Transverse colon (tissue), 4 donors: ENCODE data around the gene CFAP73. TPM values are rescaled to one million over a fixed set of nuclear protein-coding genes. Genes with fewer than 3 reads are reported as not detected.

Experiments used
- DNase-seq: peaks from one replicate; pipeline ENCODE4 v3.0.0-alpha.2; 2019
- H3K27ac ChIP-seq, 4 donors: fragments of 200-600 bp; sonication (generic); 2 replicates each; pipeline ENCODE4 v1.5.1; 2016 to 2018; ENCODE audit warnings: inconsistent platforms in 4 of 4
- H3K27me3 ChIP-seq: fragments of 200-600 bp; sonication (generic); 2 replicates; pipeline ENCODE4 v1.5.1; 2017; ENCODE audit warnings: inconsistent platforms
- H3K36me3 ChIP-seq, 4 donors: fragments of 200-600 bp; sonication (generic); 2 replicates each; pipeline ENCODE4 v1.5.1; 2017 to 2019; ENCODE audit warnings: inconsistent platforms in 4 of 4
- H3K4me1 ChIP-seq, 4 donors: fragments of 200-600 bp; sonication (generic); 2 replicates each; pipeline ENCODE4 v1.5.1; 2017 to 2020; ENCODE audit warnings: inconsistent platforms in 4 of 4
- H3K4me3 ChIP-seq, 4 donors: fragments of 200-600 bp; sonication (generic); 1 replicate in 1 of 4; 2 replicates in 3 of 4; pipeline versions ENCODE4 v1.5.1 to v1.6.1; 2017 to 2019; ENCODE audit warnings: inconsistent platforms in 4 of 4
- H3K9me3 ChIP-seq, 2 donors: fragments of 200-600 bp; sonication (generic); 2 replicates each; pipeline ENCODE4 v1.5.1; 2017 to 2019; ENCODE audit warnings: inconsistent platforms in 2 of 2
- EP300 ChIP-seq: sonication (generic); formaldehyde crosslinking; IDR thresholded peaks from one replicate; pipeline ENCODE4 v1.6.1; 2017; ENCODE audit warnings: antibody characterized with exemption, low read depth
- POLR2A ChIP-seq: fragments of 450-650 bp; IDR thresholded peaks from one replicate; pipeline ENCODE4 v1.6.1; 2016; ENCODE audit warnings: antibody characterized with exemption, mild to moderate bottlenecking, moderate library complexity
- POLR2AphosphoS5 ChIP-seq, 3 donors: sonication (generic); formaldehyde crosslinking; IDR thresholded peaks; one replicate each; pipeline ENCODE4 v1.6.1; 2016; ENCODE audit warnings: antibody characterized with exemption in 3 of 3
- WGBS, 2 donors: methylation state at CpG; one replicate each; pipeline ENCODE4 v1.1.5; 2018; ENCODE audit warnings: low coverage in 1 of 2; 5-methylcytosine and 5-hydroxymethylcytosine counted together
- in situ Hi-C, 4 donors: fragments of 200-750 bp; cut with MboI; loops; one replicate each; pipeline versions ENCODE4 v1.15.0 to v1.15.1; 2017; ENCODE audit warnings: low sequenced_read_pairs in 3 of 4, low pct_ligation_motif_present in 1 of 4, low pct_unique_long_range_greater_than_20kb in 1 of 4
- intact Hi-C: fragments of 100-400 bp; cut with DNase I; formaldehyde crosslinking; loops from one replicate; pipeline ENCODE4 v1.15.1; 2023; ENCODE audit warnings: low total_unique reads
- total RNA-seq, 4 donors: library from RNA; depleted of rRNA; stranded (reverse); fragments of >200 nt; gene quantifications; one replicate each; pipeline ENCODE4 v1.1.0, GENCODE V29; 2016
- TF ChIP-seq, protein P1 (sequence below), 5 experiments: fragments of 200-600 bp in 3 of 5; fragments of 450-650 bp in 2 of 5; sonication (generic) in 3 of 5; IDR thresholded peaks; 1 replicate in 2 of 5; 2 replicates in 3 of 5; pipeline ENCODE4 v1.5.1; 2016 to 2017; ENCODE audit warnings: antibody characterized with exemption in 5 of 5, inconsistent platforms in 3 of 5, mild to moderate bottlenecking in 2 of 5, moderate library complexity in 1 of 5

Gene CFAP73
- total RNA-seq, 4 donors from 2014 or later = not detected

DNA sequence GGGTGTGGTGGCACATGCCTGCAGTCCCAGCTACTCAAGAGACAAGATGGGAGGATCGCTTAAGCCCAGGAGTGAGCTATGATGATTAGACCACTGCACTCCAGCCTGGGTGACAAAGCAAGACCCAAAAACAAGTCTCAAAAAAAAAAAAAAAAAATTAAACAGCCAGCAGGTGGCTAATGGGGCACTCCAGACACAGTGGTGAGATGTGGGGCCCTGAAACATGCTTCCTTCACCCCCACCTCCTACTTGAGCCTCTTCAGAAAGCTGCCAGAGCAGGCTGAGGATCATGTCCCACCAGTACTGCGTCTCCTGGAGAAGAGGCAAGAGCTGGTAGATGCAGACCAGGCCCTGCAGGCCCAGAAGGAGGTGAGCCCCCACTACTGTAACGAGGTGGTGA, 2.1 kb downstream of the CFAP73 start:
- no peak for DNase-seq
- TF ChIP-seq POLR2AphosphoS5 (IDR thresholded peaks at IDR 0.05) (no peak), POLR2A (no peak), EP300 (no peak)
- TF ChIP-seq, protein P1, sequence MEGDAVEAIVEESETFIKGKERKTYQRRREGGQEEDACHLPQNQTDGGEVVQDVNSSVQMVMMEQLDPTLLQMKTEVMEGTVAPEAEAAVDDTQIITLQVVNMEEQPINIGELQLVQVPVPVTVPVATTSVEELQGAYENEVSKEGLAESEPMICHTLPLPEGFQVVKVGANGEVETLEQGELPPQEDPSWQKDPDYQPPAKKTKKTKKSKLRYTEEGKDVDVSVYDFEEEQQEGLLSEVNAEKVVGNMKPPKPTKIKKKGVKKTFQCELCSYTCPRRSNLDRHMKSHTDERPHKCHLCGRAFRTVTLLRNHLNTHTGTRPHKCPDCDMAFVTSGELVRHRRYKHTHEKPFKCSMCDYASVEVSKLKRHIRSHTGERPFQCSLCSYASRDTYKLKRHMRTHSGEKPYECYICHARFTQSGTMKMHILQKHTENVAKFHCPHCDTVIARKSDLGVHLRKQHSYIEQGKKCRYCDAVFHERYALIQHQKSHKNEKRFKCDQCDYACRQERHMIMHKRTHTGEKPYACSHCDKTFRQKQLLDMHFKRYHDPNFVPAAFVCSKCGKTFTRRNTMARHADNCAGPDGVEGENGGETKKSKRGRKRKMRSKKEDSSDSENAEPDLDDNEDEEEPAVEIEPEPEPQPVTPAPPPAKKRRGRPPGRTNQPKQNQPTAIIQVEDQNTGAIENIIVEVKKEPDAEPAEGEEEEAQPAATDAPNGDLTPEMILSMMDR (IDR thresholded peaks at IDR 0.05) = no peak
- H3K27ac ChIP-seq = no peak overlapping the region
- intact Hi-C loops = no loop called here
- 94 to 100% methylated on average over 1 to 3 of the region's 3 CpGs for WGBS, 2 donors
- no peaks in the 10 kb centered on the region for H3K9me3 ChIP-seq
- H3K27me3 ChIP-seq = peaks cover 51% of the 10 kb centered on the region
- peaks cover 10 to 36% (median 30%) of the 10 kb centered on the region in 4 donors for H3K4me1 ChIP-seq
- no peaks in the 10 kb centered on the region for H3K36me3 ChIP-seq
- in situ Hi-C loops = loop anchor here in 2 of 4 donors (10.0 kb wide), 1 partner anchor 107 kb away; no protein-coding TSS in a partner anchor
- no peak overlapping the region for H3K4me3 ChIP-seq

DNA sequence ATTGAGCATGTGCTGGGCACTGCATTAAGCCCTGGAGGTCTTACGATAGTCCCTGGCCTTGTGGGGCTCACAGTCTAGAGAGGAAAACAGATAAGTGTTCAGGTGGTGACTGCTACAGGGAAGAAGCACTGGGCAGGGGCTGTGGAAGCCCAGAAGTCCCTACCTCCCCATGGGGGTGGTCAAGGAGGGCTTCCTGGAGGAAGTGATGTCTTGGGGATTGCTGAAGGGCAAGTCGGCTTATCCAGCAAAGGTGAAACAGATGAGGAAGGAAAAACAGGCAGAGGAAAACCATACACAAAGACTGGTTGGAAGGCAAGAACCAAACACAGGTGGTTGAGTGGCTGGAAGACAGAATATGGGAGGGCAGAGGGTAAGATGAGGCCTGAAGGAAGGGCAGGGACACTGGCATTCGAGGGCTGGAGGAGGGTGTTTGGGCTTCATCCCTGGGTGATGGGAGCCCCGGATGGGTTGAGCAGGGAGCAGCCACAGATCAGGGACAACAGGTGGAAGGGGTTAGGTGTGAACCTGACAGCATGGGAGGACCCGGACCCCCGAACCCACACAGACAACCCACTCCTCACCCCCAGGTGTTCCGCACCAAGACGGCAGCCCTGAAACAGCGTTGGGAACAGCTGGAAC, 2.8 kb downstream of the CFAP73 start:
- WGBS, 2 donors = 29% methylated on average over 9 of the region's 9 CpGs; no CpG with 5 or more reads in 1 of the 2 donors
- H3K9me3 ChIP-seq = no peaks in the 10 kb centered on the region
- H3K27ac ChIP-seq = no peak overlapping the region
- no peaks in the 10 kb centered on the region for H3K36me3 ChIP-seq
- DNase-seq = no peak
- intact Hi-C loops (no loop called here), in situ Hi-C loops (loop anchor here in 2 of 4 donors (10.0 kb wide), 1 partner anchor 108 kb away; no protein-coding TSS in a partner anchor)
- H3K27me3 ChIP-seq = peaks cover 51% of the 10 kb centered on the region
- TF ChIP-seq EP300 (no peak), POLR2AphosphoS5 (IDR thresholded peaks at IDR 0.05) (no peak), POLR2A (no peak)
- TF ChIP-seq, protein P1 (IDR thresholded peaks at IDR 0.05) = no peak
- H3K4me3 ChIP-seq = peak overlapping the region in 2 of 4 donors; percentile 34 to 51
- H3K4me1 ChIP-seq = peaks cover 10 to 36% (median 30%) of the 10 kb centered on the region in 4 donors

DNA sequence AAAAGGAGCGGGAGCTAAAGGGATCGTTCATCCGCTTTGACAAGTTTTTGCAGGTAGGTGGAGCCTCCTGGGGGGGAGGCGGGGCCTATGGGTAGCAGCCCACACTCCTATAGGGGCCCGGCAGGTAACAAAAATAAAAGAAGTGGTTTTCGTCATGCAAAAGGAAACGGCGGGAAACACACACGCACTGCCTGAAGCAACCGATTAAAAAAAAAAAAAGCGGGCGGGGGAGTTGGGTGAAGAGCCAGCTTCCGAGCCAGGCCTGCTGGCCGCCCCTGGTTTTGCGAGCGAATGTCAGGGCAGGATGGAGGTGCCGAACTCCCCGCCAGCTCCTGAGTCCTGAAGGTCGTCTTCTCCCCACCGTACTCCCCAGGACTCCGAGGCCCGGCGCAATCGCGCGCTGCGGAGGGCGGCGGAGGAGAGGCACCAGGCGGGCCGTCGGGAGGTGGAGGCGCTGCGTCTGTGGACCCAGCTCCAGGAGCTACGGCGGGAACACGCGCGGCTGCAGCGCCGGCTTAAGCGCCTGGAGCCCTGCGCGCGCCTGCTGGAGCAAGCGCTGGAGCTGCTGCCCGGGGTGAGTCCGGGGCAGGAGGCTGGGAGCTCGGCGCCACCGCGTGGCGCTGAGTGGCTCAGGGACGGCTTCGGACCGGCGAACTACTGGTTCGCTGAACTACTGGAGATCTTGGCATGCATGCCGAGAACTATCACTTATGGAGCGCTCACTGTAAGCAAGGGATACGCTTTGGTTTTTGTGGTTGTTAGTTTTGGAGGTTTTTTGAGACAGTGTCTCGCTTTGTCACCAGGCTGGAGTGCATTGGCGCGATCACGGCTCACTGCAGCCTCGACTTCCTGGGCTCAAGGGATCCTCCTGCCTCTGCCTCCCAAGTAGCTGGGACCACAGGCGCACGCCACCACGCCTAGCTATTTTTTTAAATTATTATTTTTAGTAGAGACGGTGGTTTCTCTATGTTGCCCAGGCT, 3.6 kb downstream of the CFAP73 start:
- Histone ChIP-seq H3K36me3 (peaks cover 0 to under 1% (median 0%) of the 10 kb centered on the region in 4 donors), H3K27ac (peak overlapping the region in 1 of 4 donors; percentile 51), H3K4me1 (peaks cover 10 to 36% (median 30%) of the 10 kb centered on the region in 4 donors), H3K9me3 (no peaks in the 10 kb centered on the region), H3K4me3 (peak overlapping the region in 3 of 4 donors; percentile 25 to 51 (median 34)), H3K27me3 (peaks cover 51% of the 10 kb centered on the region)
- intact Hi-C loops (no loop called here), in situ Hi-C loops (loop anchor here in 2 of 4 donors (10.0 kb wide), 1 partner anchor 108 kb away; no protein-coding TSS in a partner anchor)
- TF ChIP-seq, protein P1 (IDR thresholded peaks at IDR 0.05) = peak; percentile 20 to 59 (median 54)
- TF ChIP-seq POLR2AphosphoS5 (IDR thresholded peaks at IDR 0.05) = no peak
- 6% methylated on average over 61 of the region's 70 CpGs; no CpG with 5 or more reads in 1 of the 2 donors for WGBS, 2 donors
- peak; percentile 79 for DNase-seq
